ENCODE measurements around the gene ASPHD1.
A peak's percentile ranks its signal among the peaks of the same experiment; 100 is the strongest.
"Not testable (repeated sequence)": the region's sequence is repeated elsewhere in the genome, so short reads cannot be mapped to it uniquely, and the experiment has no call there.

ASPHD1 gene

DNA sequence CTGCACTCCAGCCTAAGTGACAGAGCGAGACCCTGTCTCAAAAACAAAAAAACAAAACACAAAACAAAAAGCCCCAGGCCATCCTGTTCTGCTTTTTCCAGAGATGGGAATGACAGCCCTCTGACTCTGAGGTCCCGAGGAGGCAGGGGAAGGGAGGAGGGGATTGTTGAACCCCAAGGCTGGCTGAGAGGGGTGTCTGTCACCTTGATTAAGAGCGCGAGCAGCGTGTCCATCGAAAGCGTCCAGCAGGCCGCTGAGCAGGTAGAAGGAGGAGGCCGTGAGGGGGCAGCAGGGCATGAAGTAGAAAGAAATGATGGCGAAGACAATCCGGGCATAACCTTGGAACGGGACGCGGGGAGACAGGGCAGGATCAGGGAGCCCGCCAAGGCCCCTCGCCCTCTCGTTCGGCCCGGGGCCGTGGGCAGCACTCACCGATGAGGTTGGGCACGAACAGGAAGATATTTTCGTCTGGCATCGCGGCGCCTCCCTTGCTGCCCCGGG is 37.9 kb upstream of the ASPHD1 start:
- DNase-seq (ENCODE audit: insufficient read length, low spot score) (no peak), FAIRE-seq (no peak)

GRCh38 chr16:29862884-29863668 is 37.2 kb upstream of the ASPHD1 start, which contains the start of gene CDIPT:
TSS of gene CDIPT (minus strand) at chr16:29863226. CDS start at chr16:29862857, 369 bp downstream.
- FAIRE-seq: peak; percentile 88
- TF ChIP-seq PAX5 (IDR thresholded peaks at IDR 0.05; ENCODE audit: insufficient read depth, low read length, severe bottlenecking): no peak
- TF ChIP-seq TAF1 (IDR thresholded peaks at IDR 0.05; ENCODE audit: low read depth, low read length): peak; percentile 35; the same call in 1 of the 2 replicates
- peak; percentile 89 for DNase-seq (ENCODE audit: insufficient read length, low spot score)

More for the DNA sequence above, 37.9 kb upstream of the ASPHD1 start:
- TF ChIP-seq PAX5 (IDR thresholded peaks at IDR 0.05; ENCODE audit: insufficient read depth, low read length, severe bottlenecking) (no peak), POLR2A (IDR thresholded peaks at IDR 0.05; ENCODE audit: low read depth, low read length) (no peak), POU2F2 (IDR thresholded peaks at IDR 0.05; ENCODE audit: low read depth, low read length) (no peak), TAF1 (IDR thresholded peaks at IDR 0.05; ENCODE audit: low read depth, low read length) (no peak), POLR2AphosphoS5 (IDR thresholded peaks at IDR 0.05; ENCODE audit: low read depth, low read length) (no peak), SPI1 (IDR thresholded peaks at IDR 0.05; ENCODE audit: low read depth, low read length) (no peak)

GRCh38 chr16:29863669-29863984 is 36.7 kb upstream of the ASPHD1 start:
- no peak for TF ChIP-seq PAX5 (IDR thresholded peaks at IDR 0.05; ENCODE audit: insufficient read depth, low read length, severe bottlenecking)
- no peak for TF ChIP-seq POLR2A (IDR thresholded peaks at IDR 0.05; ENCODE audit: low read depth, low read length)
- no peak for TF ChIP-seq SPI1 (IDR thresholded peaks at IDR 0.05; ENCODE audit: low read depth, low read length)
- TF ChIP-seq POLR2AphosphoS5 (IDR thresholded peaks at IDR 0.05; ENCODE audit: low read depth, low read length): no peak
- TF ChIP-seq POU2F2 (IDR thresholded peaks at IDR 0.05; ENCODE audit: low read depth, low read length): no peak
- TF ChIP-seq TAF1 (IDR thresholded peaks at IDR 0.05; ENCODE audit: low read depth, low read length): no peak
- no peak for DNase-seq (ENCODE audit: insufficient read length, low spot score)
- FAIRE-seq: no peak

GRCh38 chr16:29864205-29864604 is 36.1 kb upstream of the ASPHD1 start:
- DNase-seq (ENCODE audit: insufficient read length, low spot score): no peak
- TF ChIP-seq TAF1 (IDR thresholded peaks at IDR 0.05; ENCODE audit: low read depth, low read length): no peak
- TF ChIP-seq PAX5 (IDR thresholded peaks at IDR 0.05; ENCODE audit: insufficient read depth, low read length, severe bottlenecking): no peak
- no peak for TF ChIP-seq SPI1 (IDR thresholded peaks at IDR 0.05; ENCODE audit: low read depth, low read length)
- TF ChIP-seq POLR2A (IDR thresholded peaks at IDR 0.05; ENCODE audit: low read depth, low read length): no peak
- TF ChIP-seq POLR2AphosphoS5 (IDR thresholded peaks at IDR 0.05; ENCODE audit: low read depth, low read length): no peak
- no peak for TF ChIP-seq POU2F2 (IDR thresholded peaks at IDR 0.05; ENCODE audit: low read depth, low read length)
- FAIRE-seq: no peak

DNA sequence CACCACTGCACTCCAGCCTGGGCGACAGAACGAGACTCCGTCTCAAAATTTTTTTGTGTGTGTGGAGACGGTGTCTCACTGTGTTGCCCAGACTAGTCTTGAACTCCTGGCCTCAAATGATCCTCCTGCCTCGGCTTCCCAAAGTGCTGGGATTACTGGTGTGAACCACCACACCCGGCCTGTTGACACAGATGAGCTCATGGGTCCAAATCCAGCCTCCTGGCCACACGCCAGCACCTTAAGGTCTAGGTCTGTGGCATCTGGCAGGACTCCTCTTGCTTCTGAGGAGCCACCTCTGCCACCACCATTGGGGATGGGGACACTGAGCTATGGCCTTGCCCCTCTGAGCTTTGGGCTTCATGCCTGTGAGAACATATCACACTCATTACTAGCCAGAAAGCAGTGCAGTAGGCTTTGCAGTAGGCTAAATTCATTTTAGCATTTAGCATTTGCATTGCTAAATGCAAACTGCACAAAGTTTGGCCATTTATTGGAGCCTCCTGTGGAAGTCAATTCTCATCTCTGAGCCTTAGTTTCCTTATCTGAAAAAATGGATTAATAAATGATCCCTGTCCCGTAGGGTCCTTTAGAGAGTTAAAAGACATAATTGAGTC is 31.8 kb upstream of the ASPHD1 start:
- FAIRE-seq (no peak), DNase-seq (ENCODE audit: insufficient read length, low spot score) (no peak)
- TF ChIP-seq TAF1 (IDR thresholded peaks at IDR 0.05; ENCODE audit: low read depth, low read length) (no peak), POLR2A (IDR thresholded peaks at IDR 0.05; ENCODE audit: low read depth, low read length) (no peak), POLR2AphosphoS5 (IDR thresholded peaks at IDR 0.05; ENCODE audit: low read depth, low read length) (no peak), PAX5 (IDR thresholded peaks at IDR 0.05; ENCODE audit: insufficient read depth, low read length, severe bottlenecking) (no peak), SPI1 (IDR thresholded peaks at IDR 0.05; ENCODE audit: low read depth, low read length) (no peak), POU2F2 (IDR thresholded peaks at IDR 0.05; ENCODE audit: low read depth, low read length) (no peak)

GRCh38 chr16:29869067-29869466 is 31.2 kb upstream of the ASPHD1 start:
- not testable (repeated sequence) for DNase-seq (ENCODE audit: insufficient read length, low spot score); FAIRE-seq

DNA sequence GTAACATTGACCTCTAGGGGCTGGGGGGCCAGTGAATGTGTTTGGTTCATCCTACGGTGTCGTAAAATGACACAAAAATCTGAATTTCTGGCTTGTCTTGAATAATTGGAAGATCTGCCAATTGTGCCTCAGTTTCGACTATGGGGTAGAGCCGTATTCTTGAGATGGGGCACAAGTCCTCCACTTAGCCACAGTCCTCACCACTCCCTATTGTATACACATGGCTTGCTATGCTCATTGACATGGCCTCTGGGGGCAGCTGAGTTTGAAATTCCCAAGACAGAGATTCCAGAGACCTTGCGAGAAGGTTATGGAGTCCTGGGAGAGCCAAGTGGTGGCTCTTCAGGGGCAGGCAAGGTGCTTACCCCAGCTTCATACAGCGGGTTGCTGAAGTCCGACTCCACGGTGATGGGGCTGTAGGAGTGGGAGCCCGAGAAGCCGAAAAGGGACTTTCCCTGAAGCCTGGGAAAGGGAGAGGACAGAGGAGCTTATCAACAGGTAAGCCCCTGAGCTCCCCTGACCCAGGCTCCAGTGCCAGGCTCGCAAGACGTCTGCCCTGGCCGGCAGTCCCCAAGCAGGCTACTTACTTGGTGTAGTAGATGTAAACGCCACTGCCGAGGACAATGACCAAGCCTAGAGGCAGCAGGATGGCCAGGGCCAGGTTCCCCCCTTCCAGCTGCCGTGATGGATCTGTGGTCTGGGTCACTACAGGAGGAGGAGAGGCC is 28.3 kb upstream of the ASPHD1 start:
- DNase-seq (ENCODE audit: insufficient read length, low spot score) (no peak), FAIRE-seq (no peak)
- TF ChIP-seq PAX5 (IDR thresholded peaks at IDR 0.05; ENCODE audit: insufficient read depth, low read length, severe bottlenecking) (no peak), SPI1 (IDR thresholded peaks at IDR 0.05; ENCODE audit: low read depth, low read length) (no peak), TAF1 (IDR thresholded peaks at IDR 0.05; ENCODE audit: low read depth, low read length) (no peak), POLR2A (IDR thresholded peaks at IDR 0.05; ENCODE audit: low read depth, low read length) (no peak), POU2F2 (IDR thresholded peaks at IDR 0.05; ENCODE audit: low read depth, low read length) (no peak), POLR2AphosphoS5 (IDR thresholded peaks at IDR 0.05; ENCODE audit: low read depth, low read length) (no peak)

DNA sequence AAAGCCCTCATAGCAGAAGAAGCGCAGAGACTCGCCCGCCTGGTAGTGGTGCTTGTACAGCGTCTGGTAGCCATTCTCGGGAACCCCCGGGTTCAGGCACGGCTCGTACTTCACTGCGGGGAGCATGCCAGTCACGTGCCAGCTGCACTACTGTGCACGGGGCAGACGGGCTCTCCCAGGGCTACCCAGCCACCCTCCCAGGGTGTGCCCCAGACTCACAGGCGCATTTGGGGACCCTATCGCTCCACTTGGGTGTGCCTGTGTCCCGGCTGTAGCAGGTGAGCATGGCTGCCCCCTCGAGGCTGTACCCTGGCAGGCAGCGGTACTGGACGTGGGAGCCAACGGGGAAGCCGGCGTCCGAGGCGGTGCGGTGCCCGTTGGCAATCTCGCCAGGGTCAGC is 27.0 kb upstream of the ASPHD1 start:
- DNase-seq (ENCODE audit: insufficient read length, low spot score) (no peak), FAIRE-seq (no peak)
- TF ChIP-seq POU2F2 (IDR thresholded peaks at IDR 0.05; ENCODE audit: low read depth, low read length): no peak
- no peak for TF ChIP-seq POLR2A (IDR thresholded peaks at IDR 0.05; ENCODE audit: low read depth, low read length)
- no peak for TF ChIP-seq POLR2AphosphoS5 (IDR thresholded peaks at IDR 0.05; ENCODE audit: low read depth, low read length)
- TF ChIP-seq PAX5 (IDR thresholded peaks at IDR 0.05; ENCODE audit: insufficient read depth, low read length, severe bottlenecking): no peak
- TF ChIP-seq TAF1 (IDR thresholded peaks at IDR 0.05; ENCODE audit: low read depth, low read length): no peak
- no peak for TF ChIP-seq SPI1 (IDR thresholded peaks at IDR 0.05; ENCODE audit: low read depth, low read length)

GRCh38 chr16:29875206-29875605 is 25.1 kb upstream of the ASPHD1 start:
- DNase-seq (ENCODE audit: insufficient read length, low spot score): no peak
- no peak for TF ChIP-seq TAF1 (IDR thresholded peaks at IDR 0.05; ENCODE audit: low read depth, low read length)
- TF ChIP-seq SPI1 (IDR thresholded peaks at IDR 0.05; ENCODE audit: low read depth, low read length): no peak
- TF ChIP-seq PAX5 (IDR thresholded peaks at IDR 0.05; ENCODE audit: insufficient read depth, low read length, severe bottlenecking): no peak
- no peak for TF ChIP-seq POLR2AphosphoS5 (IDR thresholded peaks at IDR 0.05; ENCODE audit: low read depth, low read length)
- no peak for TF ChIP-seq POLR2A (IDR thresholded peaks at IDR 0.05; ENCODE audit: low read depth, low read length)
- no peak for FAIRE-seq
